HEK293 (cell line): ENCODE measurements around the gene TAGAP.

Source experiments
- CTCF ChIA-PET: fragments of 350-600 bp; formaldehyde crosslinking; extraction: SDS; loops from one replicate; lab custom pipeline; 2021; ENCODE audit warnings: antibody characterized with exemption; lab: Yijun Ruan, JAX
- POLR2A ChIA-PET: fragments of 300-600 bp; formaldehyde crosslinking; extraction: SDS; loops from one replicate; lab custom pipeline; 2020; ENCODE audit warnings: antibody characterized with exemption, inconsistent platforms; lab: Yijun Ruan, JAX
- H3K27ac ChIP-seq: fragments of 200-500 bp; sonication (Bioruptor generic); 2 replicates; pipeline ENCODE4 v1.5.1; 2014; ENCODE audit warnings: low read depth, low read length, control low read depth, inconsistent platforms; ENCODE audit errors: extremely low read depth
- H3K36me3 ChIP-seq, 2 experiments: fragments of 200-500 bp in 1 of 2; sonication (Bioruptor generic) in 1 of 2; 1 replicate in 1 of 2; 2 replicates in 1 of 2; pipeline ENCODE4 v1.5.1; 2014 to 2017; ENCODE audit warnings: inconsistent platforms in 2 of 2, low read length in 2 of 2; ENCODE audit not compliant: control insufficient read depth in 2 of 2, insufficient read depth in 1 of 2
- H3K4me1 ChIP-seq: fragments of 200-500 bp; sonication (Bioruptor generic); 2 replicates; pipeline ENCODE4 v1.5.1; 2014; ENCODE audit warnings: mild to moderate bottlenecking, low read length, inconsistent platforms; ENCODE audit not compliant: control insufficient read depth, insufficient read depth
- H3K4me3 ChIP-seq: 2 replicates; pipeline ENCODE4 v1.5.1; 2011; ENCODE audit warnings: low read depth, mild to moderate bottlenecking, control low read depth, low read length, moderate library complexity
- H3K9me3 ChIP-seq: fragments of 200-500 bp; sonication (Bioruptor generic); 2 replicates; pipeline ENCODE4 v1.5.1; 2014; ENCODE audit warnings: low read depth, low read length, inconsistent platforms; ENCODE audit not compliant: control insufficient read depth, insufficient read depth
- BCL11A ChIP-seq: fragments of 450-650 bp; formaldehyde crosslinking; IDR thresholded peaks from 2 replicates; pipeline ENCODE4 v1.5.1; 2016; ENCODE audit warnings: low read depth, missing biosample characterization, missing genetic modification characterization
- EGR2 ChIP-seq: fragments of 450-650 bp; formaldehyde crosslinking; IDR thresholded peaks from 2 replicates; pipeline ENCODE4 v1.5.1; 2016; ENCODE audit warnings: low read depth, missing biosample characterization, missing genetic modification characterization
- ELK4 ChIP-seq: IDR thresholded peaks from 2 replicates; pipeline ENCODE4 v1.6.1; 2011; ENCODE audit warnings: mild to moderate bottlenecking, low read depth, low read length, borderline replicate concordance
- KLF10 ChIP-seq: fragments of 450-650 bp; IDR thresholded peaks from 2 replicates; pipeline ENCODE4 v1.5.1; 2018; ENCODE audit warnings: missing biosample characterization, mild to moderate bottlenecking, missing genetic modification characterization
- OSR2 ChIP-seq: fragments of 450-650 bp; formaldehyde crosslinking; IDR thresholded peaks from 2 replicates; pipeline ENCODE4 v1.5.1; 2016; ENCODE audit warnings: missing biosample characterization, missing genetic modification characterization
- OVOL3 ChIP-seq: fragments of 450-650 bp; formaldehyde crosslinking; IDR thresholded peaks from 2 replicates; pipeline ENCODE4 v1.5.1; 2016; ENCODE audit warnings: missing biosample characterization, missing genetic modification characterization
- RBAK ChIP-seq: fragments of 450-650 bp; formaldehyde crosslinking; IDR thresholded peaks from 2 replicates; pipeline ENCODE4 v1.5.1; 2016; ENCODE audit warnings: missing biosample characterization, missing genetic modification characterization
- SCRT2 ChIP-seq: fragments of 450-650 bp; formaldehyde crosslinking; IDR thresholded peaks from 2 replicates; pipeline ENCODE4 v1.5.1; 2016; ENCODE audit warnings: missing biosample characterization, missing genetic modification characterization
- SETDB1 ChIP-seq: IDR thresholded peaks from one replicate; pipeline ENCODE4 v1.6.1; 2017; ENCODE audit warnings: mild to moderate bottlenecking, low read length, moderate library complexity, mixed read lengths; ENCODE audit not compliant: insufficient read length
- YY1 ChIP-seq: fragments of 450-650 bp; formaldehyde crosslinking; IDR thresholded peaks from 2 replicates; pipeline ENCODE4 v1.5.1; 2018; ENCODE audit warnings: missing biosample characterization, missing genetic modification characterization
- ZBTB21 ChIP-seq: fragments of 450-650 bp; formaldehyde crosslinking; IDR thresholded peaks from 2 replicates; pipeline ENCODE4 v1.5.1; 2017; ENCODE audit warnings: missing biosample characterization, missing genetic modification characterization
- ZNF18 ChIP-seq: fragments of 450-650 bp; formaldehyde crosslinking; IDR thresholded peaks from 2 replicates; pipeline ENCODE4 v1.5.1; 2016; ENCODE audit warnings: missing biosample characterization, missing genetic modification characterization
- ZNF202 ChIP-seq: fragments of 450-650 bp; formaldehyde crosslinking; IDR thresholded peaks from 2 replicates; pipeline ENCODE4 v1.5.1; 2016; ENCODE audit warnings: missing biosample characterization, missing genetic modification characterization, borderline replicate concordance
- ZNF280C ChIP-seq: fragments of 450-650 bp; formaldehyde crosslinking; IDR thresholded peaks from 2 replicates; pipeline ENCODE4 v1.5.1; 2016; ENCODE audit warnings: missing biosample characterization, missing genetic modification characterization
- ZNF324 ChIP-seq: fragments of 450-650 bp; formaldehyde crosslinking; IDR thresholded peaks from 2 replicates; pipeline ENCODE4 v1.5.1; 2016; ENCODE audit warnings: missing biosample characterization, missing genetic modification characterization
- ZNF366 ChIP-seq: fragments of 450-650 bp; formaldehyde crosslinking; conservative IDR thresholded peaks from 2 replicates; pipeline ENCODE4 v1.5.1; 2016; ENCODE audit warnings: missing biosample characterization, missing genetic modification characterization
- ZNF449 ChIP-seq: fragments of 450-650 bp; formaldehyde crosslinking; IDR thresholded peaks from 2 replicates; pipeline ENCODE4 v1.5.1; 2017; ENCODE audit warnings: missing biosample characterization, mild to moderate bottlenecking, missing genetic modification characterization, moderate library complexity
- ZNF555 ChIP-seq: fragments of 450-650 bp; formaldehyde crosslinking; conservative IDR thresholded peaks from 2 replicates; pipeline ENCODE4 v1.5.1; 2017; ENCODE audit warnings: missing biosample characterization, mild to moderate bottlenecking, missing genetic modification characterization, inconsistent platforms
- ZNF558 ChIP-seq: fragments of 450-650 bp; formaldehyde crosslinking; IDR thresholded peaks from 2 replicates; pipeline ENCODE4 v1.5.1; 2016; ENCODE audit warnings: missing biosample characterization, missing genetic modification characterization
- ZNF571 ChIP-seq: fragments of 450-650 bp; formaldehyde crosslinking; IDR thresholded peaks from 2 replicates; pipeline ENCODE4 v1.5.0; 2017; ENCODE audit warnings: missing biosample characterization, missing genetic modification characterization
- ZNF626 ChIP-seq: fragments of 450-650 bp; sonication (Bioruptor Pico); formaldehyde crosslinking; IDR thresholded peaks from 2 replicates; pipeline ENCODE4 v1.5.1; 2018; ENCODE audit warnings: missing biosample characterization, missing genetic modification characterization, inconsistent platforms
- ZNF629 ChIP-seq: fragments of 450-650 bp; formaldehyde crosslinking; IDR thresholded peaks from 2 replicates; pipeline ENCODE4 v1.5.1; 2017; ENCODE audit warnings: missing biosample characterization, missing genetic modification characterization
- ZNF639 ChIP-seq: fragments of 450-650 bp; formaldehyde crosslinking; IDR thresholded peaks from 2 replicates; pipeline ENCODE4 v1.5.1; 2016; ENCODE audit warnings: missing biosample characterization, missing genetic modification characterization
- ZNF677 ChIP-seq: fragments of 450-650 bp; IDR thresholded peaks from 2 replicates; pipeline ENCODE4 v1.5.0; 2018; ENCODE audit warnings: missing biosample characterization, mild to moderate bottlenecking, missing genetic modification characterization, moderate library complexity
- ZNF792 ChIP-seq: fragments of 450-650 bp; formaldehyde crosslinking; IDR thresholded peaks from 2 replicates; pipeline ENCODE4 v1.5.1; 2016; ENCODE audit warnings: missing biosample characterization, missing genetic modification characterization

The TAGAP gene

GRCh38 chr6:159041181-159041580 is 3.6 kb downstream of the TAGAP start (continued):
- TF ChIP-seq ZNF280C (tag by site-specific recombination) (no peak), ZNF792 (tag by site-specific recombination) (no peak), ZNF18 (tag by site-specific recombination) (no peak), KLF10 (tag by site-specific recombination) (no peak), ZNF558 (tag by site-specific recombination) (no peak), ZNF366 (no peak), BCL11A (tag by site-specific recombination) (no peak), ZNF555 (tag by site-specific recombination) (no peak), ZNF571 (tag by site-specific recombination) (no peak), YY1 (tag by site-specific recombination) (no peak), ZNF202 (tag by site-specific recombination) (no peak), ZNF677 (tag by site-specific recombination) (no peak), OVOL3 (tag by site-specific recombination) (no peak), ZNF639 (tag by site-specific recombination) (no peak), ELK4 (no peak), ZNF629 (tag by site-specific recombination) (no peak)

GRCh38 chr6:159039885-159040258 is 4.9 kb downstream of the TAGAP start:
- TF ChIP-seq RBAK (tag by site-specific recombination) (no peak), ZBTB21 (no peak), ZNF571 (tag by site-specific recombination) (no peak), SCRT2 (tag by site-specific recombination) (no peak), SETDB1 (no peak), EGR2 (no peak), ZNF449 (tag by site-specific recombination) (no peak), ZNF324 (tag by site-specific recombination) (no peak), ZNF626 (no peak), OSR2 (tag by site-specific recombination) (no peak)
- TF ChIP-seq, all 188 proteins: peak for 0
- no peaks in the 10 kb centered on the region for H3K9me3 ChIP-seq
- no peaks in the 10 kb centered on the region for H3K4me1 ChIP-seq
- H3K27ac ChIP-seq = no peak overlapping the region
- H3K4me3 ChIP-seq = no peak overlapping the region
- H3K36me3 ChIP-seq = no peaks in the 10 kb centered on the region
- ChIA-PET POLR2A (no interaction called here), CTCF (interaction anchor here (0.5 to 2.0 kb wide), 13 partner anchors 16 to 832 kb away, joined by 3 to 24 read pairs (median 3); no protein-coding TSS in a partner anchor)
